GM20000 (cell line): ENCODE results near the gene CAMTA1.

ENCODE experiments used
- DNase-seq: peaks from one replicate; pipeline ENCODE4 v3.0.0; 2012; ENCODE audit warnings: low spot score
- CTCF ChIP-seq: IDR thresholded peaks from 2 replicates; pipeline ENCODE4 v1.5.1; 2012; ENCODE audit warnings: mild to moderate bottlenecking, control low read depth; ENCODE audit errors: extremely low read depth, missing control alignments

The CAMTA1 gene

GRCh38 chr1:7535934-7536878 is 751.0 kb downstream of the CAMTA1 start:
- DNase-seq, result no peak
- no peak for TF ChIP-seq CTCF

- no peak for DNase-seq
- no peak for TF ChIP-seq CTCF
Measured at GRCh38 chr1:7536891-7537591, 751.8 kb downstream of the CAMTA1 start.

- no peak for TF ChIP-seq CTCF
- no peak for DNase-seq
Measured at GRCh38 chr1:7538033-7538432, 752.8 kb downstream of the CAMTA1 start.

- no peak for DNase-seq
- TF ChIP-seq CTCF, result no peak
Measured at GRCh38 chr1:7538849-7539768, 753.9 kb downstream of the CAMTA1 start.

- DNase-seq, result no peak
- TF ChIP-seq CTCF, result no peak
Measured at GRCh38 chr1:7539769-7540175, 754.5 kb downstream of the CAMTA1 start.

- TF ChIP-seq CTCF, result no peak
- no peak for DNase-seq
Measured at GRCh38 chr1:7540816-7541215, 755.6 kb downstream of the CAMTA1 start.
